T-cell (primary cell): ENCODE data around the gene KCNMA1. TPM values are rescaled to one million over a fixed set of nuclear protein-coding genes. Genes with fewer than 3 reads are reported as not detected.

Experiments used
- ATAC-seq, 4 experiments: fragments of 200-7000 bp in 3 of 4; fragments of 150-1000 bp in 1 of 4; cut with Tn5 transposase; replicated peaks in 1 of 4; 1 replicate in 3 of 4; 2 replicates in 1 of 4; pipeline ENCODE4 v1.10.0; 2021; ENCODE audit warnings: moderate library complexity in 3 of 4, mild to moderate bottlenecking in 2 of 4, moderate number of reproducible peaks in 1 of 4
- CTCF ChIA-PET, 2 donors: fragments of 300-600 bp; sonication (Branson Sonifier 250); formaldehyde crosslinking; loops; one replicate each; lab custom pipeline; 2022; ENCODE audit warnings: antibody characterized with exemption in 2 of 2; lab: Charles Lee
- POLR2A ChIA-PET, 2 donors: fragments of 300-600 bp; sonication (Branson Sonifier 250); formaldehyde crosslinking; loops; one replicate each; lab custom pipeline; 2022; ENCODE audit warnings: antibody characterized with exemption in 2 of 2; lab: Charles Lee
- DNase-seq, 35 experiments: peaks; one replicate each; pipeline versions ENCODE4 v3.0.0 to v3.0.0-alpha.2; 2013 to 2023
- H3K27ac ChIP-seq: one replicate; pipeline ENCODE4 v1.5.1; 2013; ENCODE audit warnings: low read length
- H3K27me3 ChIP-seq, 2 experiments: replicated peaks in 1 of 2; 1 replicate in 1 of 2; 2 replicates in 1 of 2; pipeline versions ENCODE4 v1.6.1 to v1.7.0; 2013; ENCODE audit warnings: low read length in 1 of 2, mixed read lengths in 1 of 2; ENCODE audit not compliant: control insufficient read depth in 2 of 2, insufficient read depth in 2 of 2; ENCODE audit errors: extremely low read depth in 1 of 2
- H3K36me3 ChIP-seq, 2 donors: 1 replicate in 1 of 2; 2 replicates in 1 of 2; pipeline versions ENCODE4 v1.6.1 to v1.7.0; 2013; ENCODE audit warnings: low read length in 1 of 2; ENCODE audit not compliant: control insufficient read depth in 2 of 2, insufficient read depth in 1 of 2; ENCODE audit errors: extremely low read depth in 1 of 2
- H3K4me1 ChIP-seq, 2 experiments: 1 replicate in 1 of 2; 2 replicates in 1 of 2; pipeline versions ENCODE4 v1.6.1 to v1.7.0; 2013; ENCODE audit warnings: low read length in 2 of 2, mixed read lengths in 1 of 2; ENCODE audit not compliant: insufficient read depth in 2 of 2, control insufficient read depth in 1 of 2; ENCODE audit errors: extremely low read depth in 1 of 2
- H3K4me3 ChIP-seq, 2 donors: 1 replicate in 1 of 2; 2 replicates in 1 of 2; pipeline versions ENCODE4 v1.5.1 to v1.7.0; 2013; ENCODE audit warnings: mild to moderate bottlenecking in 2 of 2, low read length in 1 of 2, moderate library complexity in 1 of 2; ENCODE audit not compliant: control insufficient read depth in 1 of 2; ENCODE audit errors: extremely low read depth in 1 of 2
- H3K9me3 ChIP-seq: 2 replicates; pipeline ENCODE4 v1.7.0; 2013
- H3K27ac Mint-ChIP-seq, 2 donors: one replicate each; pipeline ENCODE4 v1.8.0; 2020 to 2021; ENCODE audit warnings: mild to moderate bottlenecking in 2 of 2, mixed read lengths in 2 of 2
- H3K27me3 Mint-ChIP-seq, 2 donors: one replicate each; pipeline ENCODE4 v1.8.0; 2021 to 2022; ENCODE audit warnings: mixed read lengths in 2 of 2
- H3K36me3 Mint-ChIP-seq: one replicate; pipeline ENCODE4 v1.8.0; 2021; ENCODE audit warnings: mixed read lengths
- H3K4me1 Mint-ChIP-seq, 3 donors: one replicate each; pipeline ENCODE4 v1.8.0; 2020 to 2022; ENCODE audit warnings: mixed read lengths in 3 of 3, mild to moderate bottlenecking in 1 of 3
- H3K4me3 Mint-ChIP-seq, 3 donors: one replicate each; pipeline ENCODE4 v1.8.0; 2020 to 2022; ENCODE audit warnings: mild to moderate bottlenecking in 3 of 3, mixed read lengths in 3 of 3, moderate library complexity in 3 of 3
- H3K9me3 Mint-ChIP-seq, 3 donors: one replicate each; pipeline ENCODE4 v1.8.0; 2020 to 2022; ENCODE audit warnings: mixed read lengths in 3 of 3
- WGBS: methylation state at CpG from one replicate; pipeline ENCODE4 v1.1.5; 2013; ENCODE audit warnings: missing lambda C conversion rate; ENCODE audit not compliant: insufficient coverage; 5-methylcytosine and 5-hydroxymethylcytosine counted together
- total RNA-seq, 35 experiments: library from RNA in 6 of 35; stranded (reverse) in 6 of 35; fragments of 120-200 nt in 1 of 35; gene quantifications; one replicate each; pipeline versions ENCODE4 v1.2.1 to v1.2.4 and lab custom pipeline; 2013 to 2026

The KCNMA1 gene
- total RNA-seq, 5 donors from 2014 or later (not counting 1 experiment from before 2014, with no cell fraction given) = 0.14 to 1.6 (median 0.60) TPM

DNA sequence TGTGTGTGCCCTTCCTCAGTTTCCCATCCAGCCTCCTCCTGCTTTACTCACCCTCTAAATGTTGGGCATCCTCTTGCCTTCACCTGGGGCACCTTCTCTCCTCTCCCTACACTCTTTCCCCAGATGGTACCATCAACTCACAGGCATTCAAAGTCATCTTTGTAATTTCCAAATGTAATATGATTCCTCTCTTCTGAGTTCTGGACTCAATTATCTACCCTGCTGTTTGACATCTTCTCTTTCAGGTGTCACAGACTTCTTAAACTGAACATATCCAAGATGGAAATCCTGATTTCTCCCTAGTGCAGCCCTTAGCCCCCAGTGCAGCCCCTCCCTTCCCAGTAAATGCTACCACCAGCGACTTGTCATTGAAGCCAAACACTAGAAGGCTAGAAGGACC is 422.8 kb downstream of the KCNMA1 start:
- no peaks in the 10 kb centered on the region for H3K36me3 ChIP-seq
- Mint-ChIP-seq H3K27me3 (peaks cover 2 to 12% of the 10 kb centered on the region in 2 donors), H3K4me1 (no peaks in the 10 kb centered on the region), H3K9me3 (no peaks in the 10 kb centered on the region), H3K36me3 (no peaks in the 10 kb centered on the region), H3K27ac (no peak overlapping the region), H3K4me3 (no peak overlapping the region)
- H3K9me3 ChIP-seq = no peaks in the 10 kb centered on the region
- DNase-seq (no peak), ATAC-seq (no peak)
- no peaks in the 10 kb centered on the region for H3K4me1 ChIP-seq
- H3K27ac ChIP-seq = no peak overlapping the region
- WGBS = 89% methylated on average over 1 of the region's 1 CpG
- POLR2A ChIA-PET = no interaction called here
- peaks cover 0 to 7% of the 10 kb centered on the region in 2 experiments for H3K27me3 ChIP-seq
- no peak overlapping the region for H3K4me3 ChIP-seq
- CTCF ChIA-PET = interaction anchor here in 1 of 2 donors (0.6 kb wide), 1 partner anchor 26 kb away, joined by 3 read pairs; no protein-coding TSS in a partner anchor

DNA sequence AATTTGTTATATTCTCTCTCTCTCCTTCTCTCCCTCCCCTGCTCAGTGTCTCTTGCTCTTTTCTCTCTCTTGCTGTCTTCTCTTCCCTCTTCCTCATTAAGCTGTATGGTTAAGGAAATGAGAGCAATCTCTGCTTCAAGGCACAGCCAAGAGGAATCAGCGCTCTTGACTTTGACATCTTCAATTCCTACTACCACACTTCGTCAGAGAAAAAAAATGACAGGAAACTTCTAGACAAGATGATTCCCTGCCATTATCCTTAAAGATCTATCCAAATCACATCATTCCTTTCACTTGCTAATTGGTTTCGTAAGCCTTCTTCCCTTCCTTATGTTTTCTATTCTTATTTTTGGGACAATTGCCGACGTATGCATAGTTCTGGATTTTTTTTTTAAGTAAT is 425.0 kb downstream of the KCNMA1 start:
- no peaks in the 10 kb centered on the region for H3K36me3 Mint-ChIP-seq

GRCh38 chr10:77210645-77211044 is 427.0 kb downstream of the KCNMA1 start:
- peaks cover 0 to 20% of the 10 kb centered on the region in 2 donors for H3K27me3 Mint-ChIP-seq
- H3K4me1 Mint-ChIP-seq = no peaks in the 10 kb centered on the region
- no peak overlapping the region for H3K4me3 Mint-ChIP-seq
- ChIA-PET CTCF (no interaction called here), POLR2A (no interaction called here)
- H3K36me3 ChIP-seq = no peaks in the 10 kb centered on the region
- no peak for ATAC-seq
- no peaks in the 10 kb centered on the region for H3K9me3 Mint-ChIP-seq
- H3K27ac Mint-ChIP-seq = no peak overlapping the region
- no peak overlapping the region for H3K27ac ChIP-seq
- H3K4me1 ChIP-seq = no peaks in the 10 kb centered on the region
- H3K4me3 ChIP-seq = no peak overlapping the region
- H3K27me3 ChIP-seq = peaks cover 0 to 3% of the 10 kb centered on the region in 2 experiments
- no peaks in the 10 kb centered on the region for H3K36me3 Mint-ChIP-seq
- H3K9me3 ChIP-seq = no peaks in the 10 kb centered on the region
- DNase-seq = no peak

More for the DNA sequence above, 425.0 kb downstream of the KCNMA1 start:
- H3K4me1 ChIP-seq = no peaks in the 10 kb centered on the region
- no peak overlapping the region for H3K4me3 ChIP-seq
- Mint-ChIP-seq H3K4me1 (no peaks in the 10 kb centered on the region), H3K27me3 (peaks cover 0 to 13% of the 10 kb centered on the region in 2 donors), H3K27ac (no peak overlapping the region), H3K9me3 (no peaks in the 10 kb centered on the region), H3K4me3 (no peak overlapping the region)
- no peaks in the 10 kb centered on the region for H3K9me3 ChIP-seq
- WGBS = no CpG with 5 or more reads among the region's 5 CpGs
- DNase-seq (no peak), ATAC-seq (no peak)
- H3K36me3 ChIP-seq = no peaks in the 10 kb centered on the region
- CTCF ChIA-PET = no interaction called here
- POLR2A ChIA-PET = no interaction called here
- H3K27me3 ChIP-seq = peaks cover 0 to 3% of the 10 kb centered on the region in 2 experiments
- no peak overlapping the region for H3K27ac ChIP-seq

DNA sequence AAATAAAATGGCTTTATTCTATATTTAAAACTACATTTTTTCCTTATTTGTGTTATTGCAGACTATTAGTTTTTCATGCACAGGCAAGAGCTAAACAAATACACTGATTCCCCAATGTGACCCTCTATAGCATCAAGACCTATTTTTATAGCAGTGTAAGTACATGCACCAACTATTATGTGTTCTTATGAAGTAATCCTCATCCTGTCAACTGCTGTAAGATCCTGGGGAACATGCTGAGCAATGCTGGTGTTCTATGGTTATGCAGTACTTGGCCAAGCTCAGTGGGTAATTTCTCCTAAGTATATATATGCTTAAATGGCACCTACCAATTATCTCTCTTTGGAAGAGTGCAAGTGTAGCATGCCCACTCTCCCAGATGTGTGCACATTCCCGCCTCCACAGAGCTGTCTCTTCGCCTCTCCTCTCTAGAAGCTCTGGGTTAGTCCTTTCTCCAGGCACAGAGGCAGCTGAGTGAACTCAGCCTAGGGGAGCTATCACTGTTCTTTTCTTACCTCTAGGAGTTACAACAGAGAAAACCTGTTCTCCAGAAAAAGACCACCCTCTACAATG is 428.8 kb downstream of the KCNMA1 start:
- no peak for DNase-seq
- no peak for ATAC-seq
- no peak overlapping the region for H3K27ac Mint-ChIP-seq
- Histone ChIP-seq H3K4me3 (no peak overlapping the region), H3K4me1 (no peaks in the 10 kb centered on the region), H3K9me3 (no peaks in the 10 kb centered on the region), H3K27ac (no peak overlapping the region), H3K27me3 (peaks cover 0 to under 1% of the 10 kb centered on the region in 2 experiments), H3K36me3 (no peaks in the 10 kb centered on the region)
- H3K27me3 Mint-ChIP-seq = peaks cover 0 to 28% of the 10 kb centered on the region in 2 donors
- H3K4me3 Mint-ChIP-seq = no peak overlapping the region
- CTCF ChIA-PET = no interaction called here
- no peaks in the 10 kb centered on the region for H3K4me1 Mint-ChIP-seq
- 100% methylated on average over 2 of the region's 2 CpGs for WGBS
- peaks cover 0 to 7% (median 5%) of the 10 kb centered on the region in 3 donors for H3K9me3 Mint-ChIP-seq
- POLR2A ChIA-PET = no interaction called here
- no peaks in the 10 kb centered on the region for H3K36me3 Mint-ChIP-seq

DNA sequence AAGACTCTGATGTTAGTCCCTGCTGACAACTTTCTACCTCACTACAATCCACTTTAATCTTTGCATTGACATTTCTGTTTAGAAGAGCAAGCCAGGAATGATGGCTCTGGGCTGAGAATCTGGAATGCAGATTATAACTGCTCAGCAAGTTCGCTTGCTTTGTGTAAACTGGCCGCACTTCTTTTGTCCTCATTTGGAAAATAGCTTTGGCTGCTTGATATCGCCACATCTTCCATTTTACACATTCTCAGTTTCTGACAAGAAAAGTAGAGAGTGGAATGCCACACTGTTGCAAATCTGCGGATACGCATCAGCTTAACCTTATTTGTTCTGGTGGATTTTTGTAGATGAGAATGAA is 429.8 kb downstream of the KCNMA1 start:
- ATAC-seq = no peak
- Mint-ChIP-seq H3K4me3 (no peak overlapping the region), H3K27me3 (peaks cover 4 to 38% of the 10 kb centered on the region in 2 donors), H3K36me3 (no peaks in the 10 kb centered on the region), H3K9me3 (peaks cover 0 to 7% (median 5%) of the 10 kb centered on the region in 3 donors), H3K4me1 (no peaks in the 10 kb centered on the region), H3K27ac (no peak overlapping the region)
- ChIA-PET POLR2A (no interaction called here), CTCF (no interaction called here)
- no CpG with 5 or more reads among the region's 5 CpGs for WGBS
- Histone ChIP-seq H3K27me3 (peaks cover 0 to 3% of the 10 kb centered on the region in 2 experiments), H3K4me1 (no peaks in the 10 kb centered on the region), H3K9me3 (no peaks in the 10 kb centered on the region), H3K36me3 (no peaks in the 10 kb centered on the region), H3K4me3 (no peak overlapping the region), H3K27ac (no peak overlapping the region)
- no peak for DNase-seq

GRCh38 chr10:77207182-77207827 is 430.3 kb downstream of the KCNMA1 start:
- CTCF ChIA-PET = no interaction called here
- POLR2A ChIA-PET = interaction anchor here in 1 of 2 donors (0.7 kb wide), 1 partner anchor 34 kb away, joined by 4 read pairs; no protein-coding TSS in a partner anchor
- Histone ChIP-seq H3K27me3 (peaks cover 0 to 3% of the 10 kb centered on the region in 2 experiments), H3K36me3 (no peaks in the 10 kb centered on the region), H3K4me3 (no peak overlapping the region), H3K9me3 (no peaks in the 10 kb centered on the region), H3K27ac (no peak overlapping the region), H3K4me1 (no peaks in the 10 kb centered on the region)
- DNase-seq = no peak
- ATAC-seq = no peak
- H3K4me3 Mint-ChIP-seq = no peak overlapping the region
- peaks cover 4 to 40% of the 10 kb centered on the region in 2 donors for H3K27me3 Mint-ChIP-seq
- H3K9me3 Mint-ChIP-seq = peaks cover 0 to 7% (median 5%) of the 10 kb centered on the region in 3 donors
- H3K27ac Mint-ChIP-seq = no peak overlapping the region
- no peaks in the 10 kb centered on the region for H3K36me3 Mint-ChIP-seq
- H3K4me1 Mint-ChIP-seq = no peaks in the 10 kb centered on the region
- no CpG with 5 or more reads among the region's 4 CpGs for WGBS
